ENCODE results near the gene ZC3H18.

GRCh38 chr16:88527186-88527936 is 42.8 kb upstream of the ZC3H18 start:
- peak; percentile 73 to 74 for TF ChIP-seq CTCF (conservative IDR thresholded peaks at IDR 0.05 in 1 of 2, IDR thresholded peaks at IDR 0.05 in 1 of 2; ENCODE audit: low read depth in 1 of 2, low read length in 2 of 2)
- TF ChIP-seq EZH2 (IDR thresholded peaks at IDR 0.05; ENCODE audit: low read length, missing control alignments), result no peak
